HTERT RPE-1 (cell line): ENCODE results near the gene DNAJB5.
"Not testable (repeated sequence)": the region's sequence is repeated elsewhere in the genome, so short reads cannot be mapped to it uniquely, and the experiment has no call there.

Experiments used
- in situ Hi-C: fragments of 300-500 bp; cut with MboI; formaldehyde crosslinking; loops from 4 replicates; pipeline ENCODE4 v1.14.3; 2020; ENCODE audit warnings: low sequenced_read_pairs

DNAJB5 gene

DNA sequence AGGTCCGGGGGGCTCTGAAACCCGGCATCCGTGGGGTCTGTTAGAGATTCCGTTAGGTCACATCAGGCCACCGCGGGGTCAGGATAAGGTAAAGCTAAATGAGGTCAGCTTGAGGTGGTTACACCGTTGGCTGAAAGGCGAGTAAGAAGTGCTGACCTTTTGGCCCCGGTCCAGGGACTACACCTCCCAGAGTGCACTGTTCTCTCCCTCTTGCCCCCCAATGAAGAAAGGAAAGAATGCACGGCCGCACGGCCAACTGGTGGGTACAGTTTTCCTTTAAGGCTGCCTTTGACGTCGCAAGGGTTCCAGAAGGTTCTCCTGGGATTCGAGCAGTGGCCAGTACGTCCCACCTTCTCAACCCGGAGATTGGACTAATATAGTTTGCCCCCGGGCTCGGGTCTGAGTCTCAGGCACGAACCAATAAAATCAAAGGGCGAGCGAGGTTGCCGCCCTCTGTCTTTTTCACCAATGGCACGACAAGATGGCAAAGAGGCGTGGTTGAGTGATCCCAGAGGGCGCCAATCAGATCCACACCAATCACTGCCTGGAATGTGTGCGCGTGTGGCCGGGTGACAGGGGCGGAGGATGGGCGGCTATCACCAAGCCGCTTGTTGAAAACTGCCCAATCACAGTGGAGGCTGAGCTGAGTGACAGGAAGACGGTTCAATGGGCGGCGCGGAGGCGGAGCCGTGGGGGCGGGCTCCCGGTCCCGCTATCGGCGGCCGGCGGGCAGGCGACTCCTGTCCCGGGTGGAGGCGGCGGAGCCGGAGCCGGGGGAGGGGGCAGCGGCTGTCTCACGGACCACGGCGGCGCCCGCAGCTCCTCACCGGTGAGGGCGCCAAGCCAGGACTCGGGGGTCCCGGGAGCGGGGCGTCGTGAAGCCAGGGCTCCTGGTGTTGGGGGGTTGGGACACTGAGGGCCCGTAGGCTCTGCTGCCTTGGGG is at the start of gene DNAJB5:
Gene DNAJB5, plus strand, starts transcription at position 743 of the 943 bp plus-strand sequence. CDS start 886 bp downstream, outside the sequence.
- in situ Hi-C loops: no loop called here

DNA sequence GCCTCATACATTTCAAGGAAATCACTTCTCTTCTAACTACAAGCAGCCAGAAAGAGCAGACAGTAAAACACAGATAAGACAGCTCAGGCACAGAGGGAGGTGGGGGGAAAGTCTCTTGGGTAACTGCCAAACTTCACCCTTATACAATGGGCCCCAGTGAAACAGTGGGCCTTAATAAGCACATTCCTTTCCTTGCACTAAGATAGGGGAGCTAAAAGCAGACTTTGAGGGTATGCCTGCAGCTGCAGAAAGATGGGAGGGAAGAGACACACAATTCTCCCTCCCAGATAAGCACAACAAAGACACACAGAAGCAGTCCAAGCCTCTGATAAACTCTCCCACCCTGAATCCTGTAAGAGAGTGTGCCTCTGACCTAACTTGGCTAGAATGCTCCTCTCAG is 49.6 kb upstream of the DNAJB5 start:
- in situ Hi-C loops: not testable (repeated sequence)

DNA sequence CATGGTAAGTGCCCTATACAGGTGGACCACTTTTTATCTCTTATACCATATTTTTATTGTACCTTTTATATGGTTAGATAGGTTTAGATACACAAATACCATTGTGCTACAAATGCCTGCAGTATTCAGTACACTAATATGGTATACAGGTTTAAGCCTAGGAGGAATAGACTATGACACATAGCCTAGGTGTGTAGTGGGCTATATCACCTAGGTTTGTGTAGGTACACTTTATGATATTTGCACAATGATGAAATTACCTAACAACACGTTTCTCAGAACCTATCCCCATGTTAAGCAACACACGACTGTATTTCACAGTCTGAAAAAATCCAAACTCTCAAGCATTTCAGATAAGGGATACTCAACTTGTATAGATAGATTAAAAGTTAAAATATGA is 41.1 kb upstream of the DNAJB5 start:
- in situ Hi-C loops: no loop called here

GRCh38 chr9:34954225-34954624 is 35.3 kb upstream of the DNAJB5 start:
- in situ Hi-C loops: no loop called here

DNA sequence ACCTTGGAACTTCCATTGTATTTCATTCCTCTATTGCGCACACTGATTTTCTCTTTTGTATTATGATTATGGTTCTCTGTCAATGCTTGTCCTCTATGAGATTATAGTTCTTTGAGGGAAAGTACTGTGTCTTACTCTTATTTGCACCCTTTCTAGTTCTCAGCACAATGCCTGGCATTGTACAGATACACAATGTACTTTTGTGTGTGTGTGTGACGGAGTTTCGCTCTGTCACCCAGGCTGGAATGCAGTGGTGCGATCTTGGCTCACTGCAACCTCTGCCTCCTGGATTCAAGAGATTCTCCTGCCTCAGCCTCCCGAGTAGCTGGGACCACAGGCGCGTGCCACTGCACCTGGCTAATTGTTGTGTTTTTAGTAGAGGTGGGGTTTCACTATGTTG is 33.5 kb upstream of the DNAJB5 start:
- in situ Hi-C loops: not testable (repeated sequence)

GRCh38 chr9:34956648-34957047 is 32.9 kb upstream of the DNAJB5 start:
- in situ Hi-C loops: no loop called here

GRCh38 chr9:34957492-34958410 is 31.8 kb upstream of the DNAJB5 start, which contains the start of gene PHF24:
Gene PHF24 (plus strand): TSS chr9:34958285. CDS start chr9:34971299, 13,014 bp downstream.
- in situ Hi-C loops: no loop called here

DNA sequence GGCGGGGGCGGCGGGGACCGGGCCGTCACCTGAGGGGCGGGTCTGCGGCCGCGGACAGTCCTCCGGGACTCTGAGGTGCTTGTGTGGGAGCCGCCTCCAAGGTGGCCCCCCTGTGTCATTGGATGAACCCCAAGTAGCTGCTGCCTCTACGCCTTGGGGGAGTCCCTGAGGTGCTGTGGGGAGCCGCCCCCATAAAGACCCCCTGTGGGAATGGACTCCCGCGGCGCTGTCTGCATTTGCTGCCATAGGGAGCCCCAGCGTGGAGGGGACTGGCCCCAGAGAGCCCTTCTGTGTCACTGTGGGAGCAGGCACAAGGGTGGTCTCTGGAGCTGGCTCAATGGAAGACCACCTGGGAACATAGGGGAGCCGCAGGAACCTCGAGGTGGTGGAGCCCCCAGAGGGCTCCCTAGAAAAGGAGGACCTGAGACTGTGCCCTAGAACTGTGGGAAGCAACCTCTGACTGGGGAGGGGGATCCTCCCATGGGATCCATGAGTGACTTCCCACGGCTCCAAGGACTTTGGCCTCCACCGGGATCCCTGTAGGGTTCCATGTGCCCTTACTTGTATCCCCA is 31.0 kb upstream of the DNAJB5 start:
- in situ Hi-C loops: no loop called here

GRCh38 chr9:34959461-34959860 is 30.1 kb upstream of the DNAJB5 start:
- in situ Hi-C loops: no loop called here

DNA sequence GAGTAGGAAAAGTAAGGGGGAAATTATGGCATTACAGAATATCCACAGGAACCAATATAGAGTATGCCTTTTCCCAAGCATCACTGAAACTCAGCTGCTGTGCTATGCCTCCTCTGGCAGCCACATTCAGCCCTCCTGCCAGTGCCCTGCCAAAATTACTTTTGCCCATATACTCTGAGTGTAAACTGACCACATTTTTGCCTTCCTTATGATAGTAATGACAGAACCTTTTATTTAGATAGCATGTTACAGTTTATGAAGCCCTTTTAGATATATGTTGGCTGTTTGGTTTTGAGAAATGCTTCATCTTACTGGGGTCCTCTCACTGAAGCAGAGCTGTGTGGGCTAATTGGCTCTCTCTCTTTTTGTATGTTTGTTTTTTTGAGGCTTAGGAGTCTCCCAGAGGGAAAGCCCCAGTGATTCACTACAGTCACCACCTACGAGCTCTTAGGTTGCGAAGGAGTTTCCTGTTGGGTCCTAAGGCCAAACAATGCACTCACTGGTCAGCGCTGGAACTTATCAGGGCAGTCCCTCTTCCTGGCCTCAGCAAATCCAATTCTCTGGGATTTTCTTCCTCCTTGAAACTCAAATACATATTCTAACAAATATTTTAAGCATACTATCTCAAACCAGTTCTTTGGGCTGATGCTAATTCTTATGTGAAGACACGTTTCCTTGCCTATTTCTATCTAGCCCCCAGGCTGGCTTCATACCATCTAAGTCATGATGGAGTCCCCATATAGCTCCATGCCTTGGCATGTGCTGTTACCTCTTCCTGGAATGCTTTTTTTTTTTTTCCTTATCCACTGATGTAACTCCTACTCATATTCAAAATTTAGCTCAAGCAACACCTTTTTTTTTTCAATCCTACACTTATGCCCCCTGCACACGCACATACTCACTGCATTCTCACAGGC is 27.7 kb upstream of the DNAJB5 start:
- in situ Hi-C loops: no loop called here

DNA sequence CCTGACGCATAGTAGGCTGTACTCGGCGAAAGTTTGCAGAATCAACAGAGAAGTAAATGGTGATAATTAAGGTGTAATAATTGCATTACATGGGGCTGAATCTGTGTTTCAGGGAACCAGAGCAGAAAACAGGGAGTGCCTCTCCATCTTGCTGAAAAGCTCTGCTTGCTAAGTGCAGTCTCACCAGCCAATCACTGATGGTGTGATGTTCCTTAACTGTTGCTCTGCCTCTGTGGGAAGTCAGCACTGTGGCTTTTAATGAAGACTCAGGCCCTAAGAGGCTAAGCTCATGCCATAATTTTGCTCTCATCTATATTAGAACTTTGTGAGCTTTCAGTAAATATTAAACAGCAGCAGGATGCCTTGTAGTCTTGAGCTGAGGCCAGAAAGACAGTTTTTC is 27.0 kb upstream of the DNAJB5 start:
- in situ Hi-C loops: no loop called here

- in situ Hi-C loops: no loop called here
Measured at GRCh38 chr9:34963552-34963951, 26.0 kb upstream of the DNAJB5 start.

GRCh38 chr9:34964458-34964857 is 25.1 kb upstream of the DNAJB5 start:
- in situ Hi-C loops: no loop called here

GRCh38 chr9:34971146-34971811 is 18.3 kb upstream of the DNAJB5 start:
- in situ Hi-C loops: no loop called here

DNA sequence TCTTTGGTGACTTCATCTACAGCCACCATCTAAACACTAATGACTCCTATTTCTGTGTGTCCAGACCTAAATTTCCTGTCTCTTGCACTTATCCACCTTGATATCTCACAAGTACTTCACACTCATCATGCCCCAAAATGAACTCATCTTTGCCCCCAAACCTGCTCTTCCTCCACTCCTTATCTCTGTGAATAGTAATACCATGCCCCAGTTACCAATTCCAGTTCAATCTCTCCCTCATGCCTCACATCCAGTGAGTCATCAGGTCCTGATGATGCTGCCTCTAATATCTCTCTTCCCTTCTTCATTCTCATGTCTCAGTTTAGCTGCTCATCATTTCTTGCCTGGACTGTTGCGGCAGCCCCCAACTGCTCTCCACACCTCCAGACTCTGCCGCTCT is 14.9 kb upstream of the DNAJB5 start:
- in situ Hi-C loops: no loop called here

DNA sequence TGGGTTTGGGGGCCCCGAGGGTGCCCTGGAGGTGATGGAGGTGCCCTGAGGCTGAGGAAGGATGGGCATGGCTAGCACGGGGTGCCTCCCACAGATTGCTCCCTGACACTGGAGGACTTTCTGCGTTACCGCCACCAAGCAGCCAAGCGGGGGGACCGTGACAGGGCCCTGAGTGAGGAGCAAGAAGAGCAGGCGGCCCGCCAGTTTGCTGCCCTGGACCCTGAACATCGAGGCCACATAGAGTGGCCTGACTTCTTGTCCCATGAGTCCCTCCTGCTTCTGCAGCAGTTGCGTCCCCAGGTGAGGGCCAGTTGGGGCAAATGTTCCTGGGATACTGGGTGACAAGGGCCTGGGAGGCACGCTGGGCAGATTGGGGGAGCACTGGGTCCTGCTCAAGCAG is 13.1 kb upstream of the DNAJB5 start:
- in situ Hi-C loops: no loop called here

GRCh38 chr9:34976992-34977391 is 12.6 kb upstream of the DNAJB5 start:
- in situ Hi-C loops: no loop called here

DNA sequence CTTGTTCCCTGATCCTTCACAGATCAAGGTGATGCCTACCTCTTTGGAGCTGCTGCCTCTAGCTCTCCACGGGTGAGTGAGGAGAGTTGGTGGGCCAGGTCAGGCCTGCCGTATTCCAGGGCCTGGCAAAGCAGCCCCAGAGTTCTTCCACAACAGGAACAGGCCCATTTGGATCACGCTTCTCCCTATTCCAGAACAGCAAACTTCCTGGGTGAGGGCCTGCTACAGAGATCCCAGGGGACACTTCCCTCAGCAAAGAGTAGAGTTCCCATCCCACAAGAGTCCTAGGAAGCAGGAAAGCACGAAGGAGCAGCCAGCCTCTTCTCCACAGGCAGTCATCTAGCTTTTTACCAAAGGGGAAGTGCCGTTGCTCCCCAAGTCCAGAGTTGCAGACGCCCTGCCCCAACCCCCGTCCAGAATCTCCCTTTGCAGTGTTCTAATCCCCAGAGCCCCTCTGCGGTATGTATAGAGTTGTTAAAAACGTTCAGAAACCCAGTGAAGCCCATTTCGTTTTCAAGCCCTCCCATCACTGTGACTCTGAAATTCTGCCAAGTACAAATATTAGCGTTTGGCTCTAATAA is 9.3 kb upstream of the DNAJB5 start:
- in situ Hi-C loops: no loop called here

GRCh38 chr9:34982361-34982760 is 7.2 kb upstream of the DNAJB5 start:
- in situ Hi-C loops: no loop called here
